Skeletal muscle satellite cell (primary cell): Measurements from ENCODE around the gene RALA.

Experiments
- H3K27me3 ChIP-seq: 2 replicates; pipeline ENCODE4 v1.7.0; 2013; ENCODE audit warnings: low read length; ENCODE audit not compliant: control insufficient read depth, insufficient read depth
- H3K36me3 ChIP-seq: 2 replicates; pipeline ENCODE4 v1.7.0; 2013; ENCODE audit warnings: mild to moderate bottlenecking, control low read depth, low read length; ENCODE audit not compliant: insufficient read depth
- H3K4me1 ChIP-seq: 2 replicates; pipeline ENCODE4 v1.7.0; 2013; ENCODE audit warnings: low read length; ENCODE audit not compliant: control insufficient read depth, insufficient read depth
- H3K4me2 ChIP-seq: 2 replicates; pipeline ENCODE4 v1.7.0; 2013; ENCODE audit warnings: mild to moderate bottlenecking, low read length
- H3K4me3 ChIP-seq: 2 replicates; pipeline ENCODE4 v1.7.0; 2013; ENCODE audit warnings: low read length
- H3K9ac ChIP-seq: 2 replicates; pipeline ENCODE4 v1.7.0; 2013; ENCODE audit warnings: mild to moderate bottlenecking, low read depth, low read length, moderate library complexity
- H3K9me3 ChIP-seq: replicated peaks from 2 replicates; pipeline ENCODE4 v1.7.0; 2013; ENCODE audit warnings: mild to moderate bottlenecking, control low read depth, low read length

Gene RALA

GRCh38 chr7:39693812-39694211, 70.4 kb downstream of the RALA start:
- no peaks in the 10 kb centered on the region for H3K27me3 ChIP-seq
- no peaks in the 10 kb centered on the region for H3K9me3 ChIP-seq
- peaks cover 48% of the 10 kb centered on the region for H3K36me3 ChIP-seq
- no peak overlapping the region for H3K9ac ChIP-seq
- no peak overlapping the region for H3K4me2 ChIP-seq
- no peak overlapping the region for H3K4me3 ChIP-seq
- H3K4me1 ChIP-seq: peaks cover 18% of the 10 kb centered on the region

GRCh38 chr7:39695852-39696586, 72.6 kb downstream of the RALA start:
- Histone ChIP-seq H3K36me3 (peaks cover 57% of the 10 kb centered on the region), H3K27me3 (no peaks in the 10 kb centered on the region), H3K9me3 (no peaks in the 10 kb centered on the region), H3K4me1 (peaks cover 14% of the 10 kb centered on the region), H3K9ac (no peak overlapping the region), H3K4me3 (no peak overlapping the region), H3K4me2 (no peak overlapping the region)

- no peak overlapping the region for H3K9ac ChIP-seq
- peaks cover 9% of the 10 kb centered on the region for H3K4me1 ChIP-seq
- peaks cover 60% of the 10 kb centered on the region for H3K36me3 ChIP-seq
- no peak overlapping the region for H3K4me2 ChIP-seq
- H3K27me3 ChIP-seq: no peaks in the 10 kb centered on the region
- no peak overlapping the region for H3K4me3 ChIP-seq
- no peaks in the 10 kb centered on the region for H3K9me3 ChIP-seq
Measured at GRCh38 chr7:39696631-39697030, 73.3 kb downstream of the RALA start.

- Histone ChIP-seq H3K9me3 (no peaks in the 10 kb centered on the region), H3K36me3 (peaks cover 60% of the 10 kb centered on the region), H3K4me3 (no peak overlapping the region), H3K9ac (no peak overlapping the region), H3K4me2 (no peak overlapping the region), H3K4me1 (peaks cover under 1% of the 10 kb centered on the region), H3K27me3 (no peaks in the 10 kb centered on the region)
Measured at GRCh38 chr7:39697483-39697882, 74.1 kb downstream of the RALA start.

GRCh38 chr7:39700165-39700564, 76.8 kb downstream of the RALA start:
- Histone ChIP-seq H3K9ac (no peak overlapping the region), H3K4me1 (no peaks in the 10 kb centered on the region), H3K4me2 (no peak overlapping the region), H3K27me3 (no peaks in the 10 kb centered on the region), H3K36me3 (peaks cover 59% of the 10 kb centered on the region), H3K9me3 (no peaks in the 10 kb centered on the region), H3K4me3 (no peak overlapping the region)

GRCh38 chr7:39700932-39701331, 77.6 kb downstream of the RALA start:
- Histone ChIP-seq H3K36me3 (peaks cover 53% of the 10 kb centered on the region), H3K27me3 (no peaks in the 10 kb centered on the region), H3K4me1 (no peaks in the 10 kb centered on the region), H3K4me3 (no peak overlapping the region), H3K9ac (no peak overlapping the region), H3K9me3 (no peaks in the 10 kb centered on the region), H3K4me2 (no peak overlapping the region)

GRCh38 chr7:39702133-39702532, 78.8 kb downstream of the RALA start:
- Histone ChIP-seq H3K9me3 (no peaks in the 10 kb centered on the region), H3K4me2 (no peak overlapping the region), H3K4me3 (no peak overlapping the region), H3K4me1 (no peaks in the 10 kb centered on the region), H3K27me3 (no peaks in the 10 kb centered on the region), H3K36me3 (peaks cover 46% of the 10 kb centered on the region), H3K9ac (no peak overlapping the region)

- peaks cover 45% of the 10 kb centered on the region for H3K36me3 ChIP-seq
- no peaks in the 10 kb centered on the region for H3K9me3 ChIP-seq
- no peaks in the 10 kb centered on the region for H3K27me3 ChIP-seq
- no peak overlapping the region for H3K4me3 ChIP-seq
- H3K9ac ChIP-seq: no peak overlapping the region
- H3K4me1 ChIP-seq: no peaks in the 10 kb centered on the region
- no peak overlapping the region for H3K4me2 ChIP-seq
Measured at GRCh38 chr7:39703144-39703543, 79.8 kb downstream of the RALA start.

GRCh38 chr7:39709029-39709428, 85.7 kb downstream of the RALA start:
- Histone ChIP-seq H3K4me3 (no peak overlapping the region), H3K4me2 (no peak overlapping the region), H3K36me3 (peaks cover 15% of the 10 kb centered on the region)

GRCh38 chr7:39709768-39710311, 86.5 kb downstream of the RALA start:
- Histone ChIP-seq H3K4me2 (no peak overlapping the region), H3K27me3 (no peaks in the 10 kb centered on the region), H3K9ac (no peak overlapping the region), H3K4me3 (no peak overlapping the region), H3K9me3 (peaks cover 4% of the 10 kb centered on the region), H3K36me3 (peaks cover 15% of the 10 kb centered on the region), H3K4me1 (no peaks in the 10 kb centered on the region)

More at GRCh38 chr7:39709029-39709428, 85.7 kb downstream of the RALA start:
- no peaks in the 10 kb centered on the region for H3K27me3 ChIP-seq
- H3K9ac ChIP-seq: no peak overlapping the region
- H3K9me3 ChIP-seq: no peaks in the 10 kb centered on the region
- no peaks in the 10 kb centered on the region for H3K4me1 ChIP-seq

- Histone ChIP-seq H3K9ac (no peak overlapping the region), H3K27me3 (no peaks in the 10 kb centered on the region), H3K4me2 (no peak overlapping the region), H3K4me3 (no peak overlapping the region), H3K36me3 (peaks cover 5% of the 10 kb centered on the region), H3K4me1 (no peaks in the 10 kb centered on the region), H3K9me3 (peaks cover 9% of the 10 kb centered on the region)
Measured at GRCh38 chr7:39712751-39713150, 89.4 kb downstream of the RALA start.
